MG63 (cell line): ENCODE measurements around the gene KRTAP10-4. TPM values are rescaled to one million over a fixed set of nuclear protein-coding genes. Genes with fewer than 3 reads are reported as not detected.
"Not testable (repeated sequence)": the region's sequence is repeated elsewhere in the genome, so short reads cannot be mapped to it uniquely, and the experiment has no call there.

Source experiments
- DNase-seq: peaks from one replicate; pipeline ENCODE4 v3.0.0-alpha.2; 2020
- H3K27me3 ChIP-seq: fragments of 250-450 bp; sonication (Bioruptor Pico); 2 replicates; pipeline ENCODE4 v1.5.1; 2020; ENCODE audit warnings: mild to moderate bottlenecking, moderate library complexity
- H3K36me3 ChIP-seq: fragments of 250-450 bp; sonication (Bioruptor Pico); 2 replicates; pipeline ENCODE4 v1.5.1; 2020; ENCODE audit warnings: mild to moderate bottlenecking, moderate library complexity
- H3K4me3 ChIP-seq: fragments of 250-450 bp; sonication (Bioruptor Pico); 2 replicates; pipeline ENCODE4 v1.5.1; 2020; ENCODE audit warnings: mild to moderate bottlenecking, moderate library complexity
- H3K9me3 ChIP-seq: fragments of 250-450 bp; sonication (Bioruptor Pico); 2 replicates; pipeline ENCODE4 v1.5.1; 2020; ENCODE audit warnings: mild to moderate bottlenecking, moderate library complexity
- total RNA-seq: library from RNA; depleted of rRNA; stranded (reverse); fragments of >200 nt; shearing (Covaris generic); gene quantifications from 2 replicates; pipeline ENCODE4 v1.2.3, GENCODE V29; 2014; ENCODE audit warnings: low replicate concordance

Gene KRTAP10-4
- total RNA-seq, 1 experiment from 2014 or later = not detected

DNA sequence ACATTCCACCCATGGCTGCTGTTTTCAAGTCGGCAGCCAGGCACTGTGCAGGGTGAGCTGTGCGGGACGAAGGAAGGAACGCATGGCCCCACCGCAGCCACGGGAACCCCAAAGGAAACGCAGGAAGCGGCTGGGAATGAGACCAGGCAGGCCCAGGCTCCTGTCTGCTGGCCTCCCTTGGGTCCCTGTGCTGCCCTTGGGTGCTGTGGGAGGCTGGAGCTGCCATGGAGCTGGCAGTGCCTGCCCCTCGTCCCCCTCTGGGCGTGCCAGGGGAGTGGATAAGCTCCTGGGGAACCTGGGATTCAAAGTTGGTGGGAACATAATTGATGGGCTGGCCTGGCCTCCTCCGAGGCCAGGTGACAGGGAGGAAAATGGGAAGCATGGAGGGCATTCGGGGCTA is 5.3 kb upstream of the KRTAP10-4 start:
- H3K4me3 ChIP-seq = no peak overlapping the region
- no peaks in the 10 kb centered on the region for H3K36me3 ChIP-seq
- H3K27me3 ChIP-seq = peaks cover 3% of the 10 kb centered on the region
- no peak for DNase-seq
- peaks cover 17% of the 10 kb centered on the region for H3K9me3 ChIP-seq

GRCh38 chr21:44568667-44569556 is 4.6 kb upstream of the KRTAP10-4 start:
- Histone ChIP-seq H3K27me3 (peaks cover 3% of the 10 kb centered on the region), H3K36me3 (no peaks in the 10 kb centered on the region), H3K9me3 (peaks cover 15% of the 10 kb centered on the region), H3K4me3 (no peak overlapping the region)
- DNase-seq = no peak

DNA sequence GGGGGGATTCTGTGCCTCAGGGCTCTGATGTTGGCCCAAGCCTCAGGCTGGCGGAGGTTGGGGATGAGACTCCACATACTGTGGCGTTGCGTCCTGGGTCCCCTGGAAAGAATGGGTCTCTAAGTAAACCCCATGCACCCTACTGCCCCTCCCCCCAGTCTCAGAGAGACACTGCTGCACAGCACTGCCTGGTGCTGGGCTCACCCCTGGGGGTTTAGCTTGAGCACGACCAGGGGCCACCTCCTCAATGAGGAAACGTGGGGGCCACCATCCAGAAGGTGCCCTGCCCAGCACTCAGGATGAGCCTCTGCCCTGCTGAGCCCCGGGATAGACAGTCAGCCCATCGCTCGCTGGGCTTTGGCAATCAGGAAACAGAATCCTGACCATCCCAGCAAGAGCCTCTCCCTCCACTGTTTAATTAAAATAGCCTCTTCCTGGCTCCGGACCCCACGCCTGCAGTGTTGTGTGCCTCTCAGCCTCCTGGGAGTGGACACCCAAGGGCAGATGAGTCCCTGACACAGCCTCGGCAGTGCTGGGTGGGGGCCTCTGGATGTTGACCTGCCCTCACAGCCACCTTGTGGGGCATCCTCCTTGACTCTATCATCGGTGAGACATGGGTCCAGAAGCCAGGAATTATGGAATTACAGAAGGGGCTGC is 3.5 kb upstream of the KRTAP10-4 start:
- Histone ChIP-seq H3K27me3 (no peaks in the 10 kb centered on the region; the same call in 1 of the 2 replicates), H3K9me3 (peaks cover 13% of the 10 kb centered on the region), H3K36me3 (no peaks in the 10 kb centered on the region), H3K4me3 (no peak overlapping the region)
- no peak for DNase-seq

- H3K9me3 ChIP-seq = peaks cover 15% of the 10 kb centered on the region
- no peaks in the 10 kb centered on the region for H3K36me3 ChIP-seq
- no peak for DNase-seq
- no peaks in the 10 kb centered on the region; the same call in 1 of the 2 replicates for H3K27me3 ChIP-seq
- no peak overlapping the region for H3K4me3 ChIP-seq
Measured at GRCh38 chr21:44571296-44571695, 2.2 kb upstream of the KRTAP10-4 start.

- Histone ChIP-seq H3K27me3 (no peaks in the 10 kb centered on the region; the same call in 1 of the 2 replicates), H3K36me3 (no peaks in the 10 kb centered on the region), H3K9me3 (peaks cover 20% of the 10 kb centered on the region), H3K4me3 (no peak overlapping the region)
- no peak for DNase-seq
Measured at GRCh38 chr21:44571844-44572782, 1.4 kb upstream of the KRTAP10-4 start.

- peaks cover 25% of the 10 kb centered on the region for H3K9me3 ChIP-seq
- H3K27me3 ChIP-seq = no peaks in the 10 kb centered on the region
- no peak for DNase-seq
- H3K4me3 ChIP-seq = no peak overlapping the region
- no peaks in the 10 kb centered on the region for H3K36me3 ChIP-seq
Measured at GRCh38 chr21:44572959-44573583, 458 bp upstream of the KRTAP10-4 start.

DNA sequence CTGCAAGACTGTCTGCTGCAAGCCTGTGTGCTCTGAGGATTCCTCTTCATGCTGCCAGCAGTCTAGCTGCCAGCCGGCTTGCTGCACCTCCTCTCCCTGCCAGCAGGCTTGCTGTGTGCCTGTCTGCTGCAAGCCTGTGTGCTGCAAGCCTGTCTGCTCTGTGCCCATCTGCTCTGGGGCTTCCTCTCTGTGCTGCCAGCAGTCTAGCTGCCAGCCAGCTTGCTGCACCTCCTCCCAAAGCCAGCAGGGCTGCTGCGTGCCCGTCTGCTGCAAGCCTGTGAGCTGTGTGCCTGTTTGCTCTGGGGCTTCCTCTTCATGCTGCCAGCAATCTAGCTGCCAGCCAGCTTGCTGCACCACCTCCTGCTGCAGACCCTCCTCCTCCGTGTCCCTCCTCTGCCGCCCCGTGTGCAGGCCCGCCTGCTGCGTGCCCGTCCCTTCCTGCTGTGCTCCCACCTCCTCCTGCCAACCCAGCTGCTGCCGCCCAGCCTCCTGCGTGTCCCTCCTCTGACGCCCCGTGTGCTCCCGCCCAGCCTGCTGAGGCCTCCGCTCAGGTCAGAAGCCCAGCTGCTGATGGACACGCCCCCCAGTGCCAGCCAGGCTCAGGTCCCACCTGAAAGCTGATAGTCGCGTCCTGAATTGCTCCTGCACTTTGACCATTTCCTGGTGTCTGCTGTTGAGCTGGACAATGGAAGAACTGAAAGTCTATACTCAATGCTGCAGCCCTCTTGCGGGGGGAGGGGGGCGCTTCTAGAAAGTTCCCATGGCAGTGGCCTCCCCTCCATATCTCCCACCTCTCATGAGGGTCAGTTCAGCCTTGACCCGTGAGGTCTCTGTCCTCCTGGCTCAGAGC is 1.2 kb downstream of the KRTAP10-4 start:
- H3K27me3 ChIP-seq = no peaks in the 10 kb centered on the region
- peaks cover 28% of the 10 kb centered on the region for H3K9me3 ChIP-seq
- H3K4me3 ChIP-seq = no peak overlapping the region
- no peaks in the 10 kb centered on the region for H3K36me3 ChIP-seq
- DNase-seq = peak; percentile 54

DNA sequence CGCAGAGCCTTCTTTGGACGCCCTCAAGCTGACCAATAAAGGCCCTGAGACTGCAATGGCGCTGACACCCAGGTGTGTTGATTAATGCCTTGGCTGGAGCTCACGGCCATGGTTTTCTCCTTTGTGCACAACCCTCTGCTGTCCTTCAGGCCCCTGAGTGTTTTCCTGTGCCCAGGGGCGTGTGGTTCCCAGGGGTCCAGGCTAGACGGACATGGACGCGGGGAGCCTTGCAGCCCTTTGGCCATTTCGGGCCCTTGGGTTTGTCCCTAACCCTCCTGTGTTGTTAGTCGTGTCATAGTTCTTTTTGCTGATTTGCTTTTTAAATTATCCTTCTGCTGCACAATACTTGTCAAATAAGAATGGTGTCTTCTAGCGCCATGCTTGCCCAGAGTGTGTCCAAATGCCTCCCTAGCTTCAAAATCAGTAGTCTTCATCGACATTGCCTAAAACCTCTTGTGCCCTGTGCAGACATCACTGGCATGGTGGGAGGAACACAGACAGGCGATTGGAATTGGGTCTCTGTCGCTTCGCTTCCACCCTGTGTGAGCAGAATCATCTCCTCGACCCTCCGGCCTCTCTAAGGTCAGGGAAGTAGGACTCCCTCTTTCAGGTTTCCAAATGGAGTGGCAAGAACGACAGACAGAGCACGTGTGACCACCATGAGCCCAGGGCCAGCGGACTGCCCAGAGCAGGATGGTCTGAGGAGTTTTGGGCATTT is 1.9 kb downstream of the KRTAP10-4 start:
- H3K36me3 ChIP-seq = no peaks in the 10 kb centered on the region
- H3K4me3 ChIP-seq = no peak overlapping the region
- H3K9me3 ChIP-seq = peaks cover 28% of the 10 kb centered on the region
- no peak for DNase-seq
- H3K27me3 ChIP-seq = no peaks in the 10 kb centered on the region

DNA sequence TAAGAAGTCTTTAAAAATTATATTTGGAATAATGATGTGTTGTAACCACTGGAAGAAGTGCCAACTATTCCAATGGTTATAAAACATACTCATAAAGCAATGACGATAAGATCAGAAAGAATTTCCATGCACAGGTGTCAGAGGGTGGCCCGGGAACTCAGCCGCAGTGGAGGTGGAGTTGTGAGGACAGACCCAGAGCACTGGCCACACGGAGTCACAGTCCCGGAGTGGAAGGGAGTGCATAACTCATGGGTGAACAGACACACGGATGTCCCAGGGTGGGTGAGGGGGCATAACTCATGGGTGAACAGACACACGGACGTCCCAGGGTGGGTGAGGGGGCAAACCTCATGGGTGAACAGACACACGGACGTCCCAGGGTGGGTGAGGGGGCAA is 2.5 kb downstream of the KRTAP10-4 start:
- Histone ChIP-seq H3K4me3 (no peak overlapping the region), H3K9me3 (peaks cover 25% of the 10 kb centered on the region), H3K27me3 (no peaks in the 10 kb centered on the region), H3K36me3 (no peaks in the 10 kb centered on the region)
- no peak for DNase-seq

- Histone ChIP-seq H3K36me3 (no peaks in the 10 kb centered on the region), H3K4me3 (no peak overlapping the region)
- no peak for DNase-seq
Measured at GRCh38 chr21:44578371-44579055, 5.0 kb downstream of the KRTAP10-4 start.

GRCh38 chr21:44579056-44579832 is 5.7 kb downstream of the KRTAP10-4 start:
- DNase-seq = no peak
- Histone ChIP-seq H3K9me3 (peaks cover 30% of the 10 kb centered on the region), H3K27me3 (peaks cover 7% of the 10 kb centered on the region), H3K4me3 (no peak overlapping the region), H3K36me3 (no peaks in the 10 kb centered on the region)

More at GRCh38 chr21:44578371-44579055, 5.0 kb downstream of the KRTAP10-4 start:
- Histone ChIP-seq H3K27me3 (no peaks in the 10 kb centered on the region), H3K9me3 (peaks cover 30% of the 10 kb centered on the region)

GRCh38 chr21:44579833-44580144 is 6.3 kb downstream of the KRTAP10-4 start:
- Histone ChIP-seq H3K9me3 (peaks cover 30% of the 10 kb centered on the region), H3K4me3 (no peak overlapping the region), H3K27me3 (peaks cover 11% of the 10 kb centered on the region), H3K36me3 (no peaks in the 10 kb centered on the region)
- no peak for DNase-seq

- not testable (repeated sequence) for H3K4me3 ChIP-seq
Measured at GRCh38 chr21:44580231-44580821, 6.8 kb downstream of the KRTAP10-4 start, which contains the start of gene KRTAP10-5. TSS of gene KRTAP10-5 (minus strand) at chr21:44580604. CDS start at chr21:44580578, 26 bp downstream.

More at GRCh38 chr21:44580231-44580821, 6.8 kb downstream of the KRTAP10-4 start, which contains the start of gene KRTAP10-5:
- Histone ChIP-seq H3K9me3 (peaks cover 30% of the 10 kb centered on the region), H3K27me3 (peaks cover 17% of the 10 kb centered on the region)
- DNase-seq, H3K36me3 ChIP-seq: not testable (repeated sequence)
